Mesenteric fat pad (tissue), 1 donor: Measurements from ENCODE around the gene AMIGO1. TPM values are rescaled to one million over a fixed set of nuclear protein-coding genes. Genes with fewer than 3 reads are reported as not detected.

Experiments
- DNase-seq: peaks from one replicate; pipeline ENCODE4 v3.0.0-alpha.2; 2020; ENCODE audit warnings: low spot score
- total RNA-seq: library from RNA; stranded (reverse); fragmentation: NEBNext Ultra II Directional; extraction: Animal tissue kit (Norgen Biotek cat#: 25700); gene quantifications from one replicate; pipeline ENCODE4 v1.2.1, GENCODE V29; 2021
- donor health status: DM: yes; HTN: yes; CAD: no.

AMIGO1 gene
- total RNA-seq, 1 donor from 2014 or later: 7.4 TPM

DNA sequence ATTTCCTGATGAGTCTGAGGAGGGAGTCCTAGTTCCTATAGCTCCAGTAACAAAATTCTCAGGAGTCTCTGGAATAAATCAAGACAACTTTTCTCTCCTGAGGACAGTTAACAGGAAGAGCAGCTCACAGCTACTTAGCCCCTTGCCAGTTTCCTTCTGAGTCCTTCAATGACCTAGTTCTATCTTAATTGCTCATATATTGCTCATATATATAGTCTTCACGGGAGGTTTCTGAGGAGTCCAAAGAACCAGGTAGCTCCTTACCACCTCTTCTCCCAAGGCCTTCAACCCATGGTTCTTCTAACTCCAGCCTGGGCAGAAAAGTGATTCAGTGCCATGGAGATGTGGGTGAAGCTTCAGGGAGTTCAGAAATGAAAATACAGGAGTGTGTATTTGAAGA lies 4.6 kb downstream of the AMIGO1 start:
- DNase-seq: no peak

DNA sequence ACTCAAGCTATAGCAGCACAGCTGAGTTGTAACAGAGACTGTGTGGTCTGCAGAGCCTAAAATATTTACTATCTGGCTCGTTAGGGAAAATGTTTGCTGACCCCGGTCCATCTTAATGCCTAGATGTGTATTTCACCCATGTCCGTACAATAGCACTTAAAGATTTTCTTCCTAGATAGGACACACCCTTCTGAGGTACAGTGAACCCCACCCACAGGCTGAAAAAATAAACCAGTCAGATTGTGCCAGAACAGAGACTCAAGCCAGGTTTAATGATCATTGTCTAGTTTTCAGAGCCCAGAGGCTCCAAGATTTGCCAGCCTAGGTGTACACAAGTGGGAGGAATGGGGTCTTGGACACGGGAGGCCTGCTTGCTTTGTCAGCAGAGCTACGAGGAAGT lies 5.6 kb downstream of the AMIGO1 start:
- DNase-seq: no peak

DNA sequence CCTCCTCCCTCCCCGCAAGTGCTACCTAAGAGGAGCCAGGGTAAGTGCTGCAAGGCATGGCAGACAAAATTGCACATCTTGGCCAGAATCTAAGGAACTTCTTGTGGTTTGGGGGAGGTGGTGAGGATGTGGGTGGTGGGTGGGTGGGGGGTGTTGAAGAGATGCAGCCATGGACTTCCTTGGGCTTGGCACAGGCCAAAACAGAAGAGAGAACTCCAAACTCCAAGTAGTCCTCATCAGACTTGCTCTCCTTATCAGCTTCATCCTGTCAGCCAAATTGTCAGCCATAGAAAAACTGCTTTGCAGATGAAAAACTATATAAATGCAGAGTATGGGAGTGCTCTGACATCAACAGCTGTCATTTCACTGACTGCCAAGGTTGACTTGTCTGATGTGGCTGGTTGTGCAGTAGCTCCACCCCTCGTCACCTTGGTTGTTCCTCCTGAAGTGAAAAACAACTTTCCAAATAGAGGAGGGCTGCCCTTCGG lies 7.1 kb downstream of the AMIGO1 start:
- DNase-seq: no peak

DNA sequence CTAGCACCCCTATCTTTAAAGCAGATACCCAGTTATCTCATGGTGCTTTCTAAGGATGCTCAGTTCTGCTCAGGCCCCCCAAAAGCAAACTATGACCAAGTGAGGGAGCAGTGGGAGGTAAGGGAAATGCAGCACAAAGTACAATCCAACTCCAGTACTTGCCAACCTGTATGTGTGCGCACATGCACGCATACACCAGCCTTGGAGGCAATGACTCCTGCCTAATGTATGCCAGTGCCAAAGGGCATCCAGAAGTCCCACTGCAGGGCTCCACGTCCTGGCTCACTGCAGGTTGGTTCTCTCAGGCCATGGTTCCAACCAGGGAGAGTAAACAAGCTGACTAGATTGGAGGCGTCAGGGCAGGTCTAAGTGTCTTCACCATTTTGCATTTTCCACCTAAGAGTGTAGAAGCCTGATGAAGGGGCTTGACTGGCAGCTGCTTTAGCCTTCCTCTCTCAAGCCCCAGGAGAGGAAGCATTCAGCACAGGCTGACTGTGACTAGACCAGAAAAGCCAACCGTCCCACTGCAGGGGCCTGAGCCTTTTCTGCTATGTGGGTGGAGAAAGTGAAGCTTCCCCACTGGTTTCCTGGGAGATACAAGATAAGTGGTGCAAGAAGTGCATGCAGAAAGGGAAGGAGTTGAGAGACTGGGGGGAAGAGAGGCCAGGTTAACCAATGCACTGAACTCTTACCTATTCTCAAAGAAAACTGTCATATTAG lies 7.7 kb downstream of the AMIGO1 start:
- no peak for DNase-seq

DNA sequence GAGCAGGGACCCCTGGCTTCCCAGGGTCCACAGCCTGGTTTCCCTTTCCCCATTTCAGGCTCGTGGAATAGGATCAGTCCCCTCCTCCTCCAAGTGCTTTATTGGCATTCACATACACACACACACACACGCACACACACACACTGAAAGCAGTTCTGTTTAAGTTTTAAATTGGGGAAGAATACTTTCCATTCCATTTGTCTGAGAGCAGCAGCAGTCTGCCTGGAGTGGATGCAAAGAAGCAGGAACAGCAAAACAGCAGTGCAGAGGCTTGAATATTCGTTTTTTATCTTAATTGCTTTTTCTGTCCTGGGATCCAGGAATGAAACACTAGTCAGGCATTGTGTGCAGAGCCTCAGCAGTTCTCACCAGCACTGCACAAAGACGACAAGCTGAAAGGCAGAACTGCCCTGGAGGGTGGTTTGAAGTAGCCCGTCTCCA lies 8.6 kb downstream of the AMIGO1 start:
- no peak for DNase-seq

DNA sequence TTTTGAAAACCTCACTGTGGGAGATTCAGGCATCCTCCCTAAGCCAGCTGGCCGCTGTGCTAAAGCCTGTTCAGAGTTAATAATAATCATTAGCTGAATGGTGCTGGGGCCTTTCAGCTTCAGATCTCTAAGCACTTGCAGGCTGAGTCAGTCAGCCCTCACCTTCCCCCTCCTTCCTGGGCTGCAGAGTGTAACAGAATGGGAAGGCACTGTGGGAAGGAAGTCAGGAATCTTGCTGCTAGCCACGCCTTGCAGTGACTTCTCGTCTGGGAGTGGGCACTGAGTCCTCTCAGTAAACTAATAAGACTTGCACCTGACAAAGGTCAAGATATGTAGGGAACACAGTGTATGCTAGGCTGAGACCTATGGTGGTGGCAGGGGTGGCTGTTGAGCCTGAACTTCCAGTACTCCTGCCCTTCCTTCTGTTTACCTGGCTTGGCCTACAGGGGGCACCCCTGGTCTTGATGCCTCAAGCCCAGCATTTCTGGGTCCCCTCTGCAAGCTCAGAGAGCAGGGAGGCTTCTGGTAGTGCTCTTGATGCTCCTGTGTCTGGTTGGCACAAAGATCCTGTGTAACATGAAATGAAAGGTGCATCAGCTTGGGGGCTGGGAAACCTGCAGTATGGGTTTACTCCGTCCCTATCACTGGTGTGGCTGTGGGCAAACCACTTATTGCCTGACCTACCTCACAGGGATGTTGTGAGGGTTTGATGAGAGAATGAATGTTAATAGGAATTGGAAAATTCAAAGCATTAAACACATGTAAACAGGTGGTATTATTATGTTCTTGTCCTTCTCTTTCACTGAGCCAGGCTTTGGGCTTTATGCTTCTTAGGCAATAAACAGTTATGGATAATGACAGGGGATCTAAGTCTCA lies 9.6 kb downstream of the AMIGO1 start:
- no peak for DNase-seq

DNA sequence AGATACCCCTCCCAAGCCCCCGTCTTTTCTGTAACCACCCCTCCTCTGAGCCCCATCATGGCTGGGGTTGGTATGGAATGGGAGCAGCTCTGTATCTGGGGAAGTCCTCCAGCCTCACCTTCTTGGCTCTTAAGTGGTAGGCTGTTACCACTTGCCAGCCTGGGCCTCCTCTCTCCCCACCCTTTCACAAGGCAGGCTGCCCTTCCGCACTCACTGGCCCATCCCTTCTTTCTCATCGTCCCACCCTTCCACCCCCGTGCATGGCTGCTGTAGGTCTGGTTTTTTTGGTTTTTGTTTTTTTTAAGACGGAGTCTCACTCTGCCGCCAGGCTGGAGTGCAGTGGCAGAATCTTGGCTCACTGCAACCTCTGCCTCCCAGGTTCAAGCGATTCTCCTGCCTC lies 10.4 kb downstream of the AMIGO1 start:
- no peak for DNase-seq

DNA sequence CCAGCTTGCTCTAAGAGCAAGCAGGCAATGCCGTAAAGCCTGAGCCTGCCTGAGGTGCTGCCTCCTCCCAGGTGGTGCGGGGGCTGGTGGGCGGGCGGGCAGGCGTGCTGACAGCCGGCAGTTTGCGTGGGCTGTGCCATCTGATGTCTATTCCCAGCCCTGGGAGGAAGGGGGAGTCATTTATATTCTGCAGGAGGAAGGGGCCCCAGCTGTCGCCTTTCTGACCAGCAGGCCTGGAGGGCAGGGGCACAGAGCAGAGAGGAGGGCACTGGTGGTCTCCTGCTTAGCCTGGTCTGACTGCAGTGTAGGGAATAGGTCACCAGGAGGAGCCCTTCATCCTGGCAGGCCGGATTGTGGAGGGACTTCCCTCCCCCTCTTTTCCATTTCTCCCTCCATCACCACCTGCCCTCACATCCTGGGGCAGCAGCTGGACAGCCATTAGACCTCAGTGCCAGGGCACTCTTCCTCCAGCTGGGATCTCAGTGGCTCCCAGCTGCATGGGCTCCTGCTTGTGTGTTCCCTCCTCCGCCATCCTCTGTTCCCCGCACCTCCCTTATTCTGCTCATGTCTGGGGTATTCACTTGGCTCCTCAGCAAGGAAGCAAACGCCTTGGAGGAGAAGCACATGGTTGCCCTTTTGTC lies 11.2 kb downstream of the AMIGO1 start:
- no peak for DNase-seq

DNA sequence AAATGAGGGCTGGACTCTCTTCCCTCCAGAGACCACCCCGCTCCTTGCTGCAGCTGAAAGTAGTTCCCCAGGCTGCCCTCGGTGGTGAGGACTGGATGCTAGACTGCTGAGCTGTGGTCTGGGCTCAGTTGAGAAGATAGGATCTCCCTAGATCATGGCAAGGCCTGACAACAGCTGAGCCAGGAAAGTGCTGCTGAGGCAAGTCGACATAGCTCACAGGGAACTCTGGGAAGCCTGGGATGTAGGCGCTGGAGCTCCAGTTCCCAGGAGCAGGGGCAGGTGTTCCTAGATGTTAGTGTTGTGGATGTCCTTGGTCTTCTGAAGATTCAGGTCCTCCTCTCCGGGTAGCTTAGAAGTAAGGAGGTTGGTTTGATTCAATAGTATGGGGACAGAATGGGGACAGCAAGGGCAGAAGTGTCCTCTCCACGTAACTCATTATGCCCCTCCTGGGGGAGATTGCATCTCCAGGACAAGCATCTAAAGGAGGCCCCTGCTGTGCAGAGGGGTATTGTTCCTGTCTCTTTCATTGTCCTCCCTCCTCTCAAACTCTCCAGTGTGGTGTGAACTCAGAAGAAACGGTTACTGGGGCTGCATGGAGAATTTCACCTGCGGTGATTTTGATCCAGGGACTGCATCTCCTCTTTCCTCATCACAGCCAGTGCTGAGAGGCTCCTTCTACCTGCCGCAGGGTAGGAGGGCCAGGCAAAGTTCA lies 11.9 kb downstream of the AMIGO1 start:
- no peak for DNase-seq

DNA sequence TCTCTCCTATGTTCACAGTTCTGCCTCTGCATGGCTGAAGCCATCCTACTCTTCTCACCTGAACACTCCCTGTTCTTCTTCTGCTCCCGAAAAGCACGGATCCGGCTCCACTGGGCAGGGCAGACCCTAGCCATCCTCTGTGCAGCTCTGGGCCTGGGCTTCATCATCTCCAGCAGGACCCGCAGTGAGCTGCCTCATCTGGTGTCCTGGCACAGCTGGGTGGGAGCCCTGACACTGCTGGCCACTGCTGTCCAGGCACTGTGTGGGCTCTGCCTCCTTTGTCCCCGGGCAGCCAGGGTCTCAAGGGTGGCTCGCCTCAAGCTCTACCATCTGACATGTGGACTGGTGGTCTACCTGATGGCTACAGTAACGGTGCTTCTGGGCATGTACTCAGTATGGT lies 13.8 kb downstream of the AMIGO1 start:
- DNase-seq: no peak

DNA sequence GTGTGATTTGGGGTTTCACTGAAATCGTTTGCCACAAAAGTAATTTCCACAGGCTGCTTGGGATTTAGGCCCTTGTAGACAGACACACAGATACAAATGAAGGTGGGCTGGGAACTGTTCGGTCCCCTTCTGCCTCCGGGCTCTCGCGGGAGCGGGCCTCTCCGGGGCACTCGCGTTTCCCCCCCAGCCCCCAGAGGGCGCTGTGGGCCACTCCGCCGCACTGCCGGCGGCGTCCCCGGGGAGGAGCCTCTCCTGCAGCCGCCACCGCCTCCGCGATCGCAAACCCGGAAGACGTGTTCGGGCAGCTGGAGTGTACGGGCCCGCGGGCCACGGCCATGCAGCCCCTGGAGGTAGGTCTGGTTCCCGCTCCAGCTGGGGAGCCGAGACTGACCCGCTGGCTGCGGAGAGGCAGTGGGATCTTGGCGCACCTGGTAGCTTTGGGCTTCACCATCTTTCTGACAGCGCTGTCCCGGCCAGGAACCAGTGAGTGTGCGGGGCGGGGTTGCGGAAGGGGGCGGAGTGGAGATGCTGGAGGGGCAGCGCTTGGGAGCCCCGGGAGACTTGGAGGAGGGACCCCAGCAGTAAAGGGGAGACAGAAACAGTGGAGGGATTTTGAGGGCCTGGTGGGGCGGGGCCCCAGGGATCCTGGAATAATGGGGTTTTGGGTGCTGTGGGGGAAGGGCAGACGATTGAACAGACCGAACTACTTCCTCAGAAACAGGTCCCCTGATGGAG lies 15.6 kb downstream of the AMIGO1 start, which contains the start of gene CYB561D1:
CYB561D1 (plus strand) TSS at position 290 of the 735 bp plus-strand sequence; CDS start at position 336, 46 bp downstream.
- peak; percentile 96 for DNase-seq

DNA sequence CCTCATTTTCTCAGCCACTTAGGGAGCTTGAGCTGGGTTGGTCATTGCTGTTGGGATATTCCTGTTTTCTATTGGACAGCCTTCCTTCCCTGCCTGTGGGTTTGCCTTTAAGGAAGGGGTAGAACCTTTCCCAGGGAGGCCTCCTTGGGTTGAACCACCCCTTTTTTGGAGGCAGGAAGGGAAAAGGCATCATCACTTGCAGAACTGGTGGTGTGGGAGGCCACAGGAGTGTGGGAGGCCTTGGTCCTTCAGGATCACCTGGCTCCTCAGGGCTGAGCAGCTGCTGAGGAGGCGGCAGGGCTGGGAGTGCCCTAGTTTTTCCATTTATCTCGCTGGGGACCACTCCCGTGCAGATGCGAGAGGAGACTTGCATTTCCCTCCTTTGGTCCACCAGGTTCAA lies 16.3 kb downstream of the AMIGO1 start:
- DNase-seq: no peak

DNA sequence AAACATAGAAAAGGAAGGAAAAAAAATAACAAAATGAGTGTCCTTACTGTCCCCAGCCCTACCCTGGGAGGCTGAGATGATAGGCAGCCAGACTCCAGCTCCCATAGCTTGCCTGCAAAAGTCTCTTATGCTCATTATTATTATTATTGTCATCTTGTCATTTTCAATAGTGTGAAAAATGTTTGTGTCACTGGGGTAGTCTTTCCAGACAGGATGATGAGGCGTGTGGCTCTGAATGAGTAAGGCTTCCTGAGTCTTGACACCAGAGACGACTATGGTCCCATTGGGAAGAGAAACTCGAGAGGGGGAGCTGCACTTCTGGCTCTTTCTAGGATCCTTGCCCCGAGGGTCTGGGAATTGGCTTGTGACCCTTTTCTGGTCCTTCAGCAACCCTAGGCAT lies 16.7 kb downstream of the AMIGO1 start:
- no peak for DNase-seq

DNA sequence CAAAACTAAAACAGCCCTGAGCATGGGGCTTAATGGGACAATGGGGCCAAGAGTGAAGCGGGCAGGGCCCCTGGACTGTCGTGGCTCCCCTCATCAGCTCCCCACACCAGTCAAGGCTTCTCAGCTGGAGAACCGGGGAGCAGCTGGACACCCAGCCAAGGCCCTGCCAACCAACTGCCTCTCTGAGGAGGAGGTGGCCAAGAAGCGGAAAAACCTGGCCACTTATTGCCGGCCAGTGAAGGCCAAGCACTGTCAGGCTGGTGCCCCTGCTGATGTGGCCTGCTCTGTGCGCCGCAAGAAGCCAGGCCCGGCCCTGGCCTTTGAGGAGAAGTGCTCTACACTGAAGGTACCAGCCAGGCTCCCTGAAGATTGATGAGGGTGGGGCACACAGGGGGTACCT lies 18.2 kb downstream of the AMIGO1 start:
- no peak for DNase-seq

DNA sequence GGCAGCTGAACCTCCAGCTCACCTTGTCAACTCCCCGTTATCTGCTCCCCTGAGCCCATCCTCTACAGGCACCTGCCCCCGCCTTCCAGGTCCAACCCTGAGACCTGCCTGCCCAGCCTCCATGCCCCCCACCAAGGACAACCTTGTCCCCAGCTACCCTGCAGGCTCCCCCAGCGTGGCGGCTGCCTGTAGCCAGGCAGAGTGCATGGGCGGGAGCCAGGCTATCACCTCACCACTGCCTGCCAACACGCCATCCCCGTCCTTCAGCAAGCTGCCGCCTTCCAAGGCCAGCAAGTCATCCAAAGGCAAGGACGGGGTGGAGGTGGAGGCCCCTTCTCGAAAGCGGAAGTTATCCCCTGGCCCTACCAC lies 18.6 kb downstream of the AMIGO1 start:
- no peak for DNase-seq

DNA sequence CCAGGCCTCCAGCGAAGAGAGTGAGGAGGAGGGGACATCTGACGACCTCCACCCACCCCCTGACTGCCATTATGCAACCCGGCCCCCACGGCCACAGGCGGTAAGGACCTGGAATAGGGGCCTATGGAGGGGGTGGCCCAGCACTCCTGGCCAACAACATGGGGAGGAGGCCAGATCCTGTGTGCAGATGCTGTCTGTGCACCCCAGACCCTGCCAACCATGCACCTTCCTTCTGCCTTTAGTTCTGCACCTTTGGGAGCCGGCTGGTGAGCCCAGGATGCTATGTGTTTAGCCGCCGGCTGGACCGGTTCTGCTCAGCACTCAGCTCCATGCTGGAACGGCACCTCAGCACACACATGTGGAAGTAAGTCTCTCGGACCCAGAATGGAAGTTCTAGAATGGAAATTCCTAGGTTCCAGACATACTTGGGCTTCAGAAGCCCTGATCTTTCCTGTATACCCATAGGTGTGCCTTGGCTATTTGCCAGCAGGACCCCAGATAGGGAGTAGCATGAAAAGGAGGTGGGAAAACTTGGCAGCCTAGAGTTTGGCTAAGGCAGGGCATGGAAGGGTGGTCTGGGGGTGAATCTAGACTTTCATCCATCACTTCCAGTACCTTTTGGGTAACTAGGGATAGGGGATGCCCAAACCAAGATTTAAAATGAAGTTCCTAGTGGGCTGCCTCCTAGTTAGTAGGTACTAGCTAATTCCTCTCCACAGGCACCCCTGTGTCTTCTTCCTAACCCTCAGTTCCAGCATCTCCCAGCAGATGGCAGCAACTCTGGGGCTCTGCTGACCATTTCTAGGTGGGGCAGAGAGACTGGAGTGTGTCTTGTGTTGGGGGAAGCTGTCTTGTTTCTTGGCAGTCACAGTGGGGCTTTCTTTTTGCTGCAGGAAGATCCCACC lies 19.2 kb downstream of the AMIGO1 start:
- DNase-seq: no peak

DNA sequence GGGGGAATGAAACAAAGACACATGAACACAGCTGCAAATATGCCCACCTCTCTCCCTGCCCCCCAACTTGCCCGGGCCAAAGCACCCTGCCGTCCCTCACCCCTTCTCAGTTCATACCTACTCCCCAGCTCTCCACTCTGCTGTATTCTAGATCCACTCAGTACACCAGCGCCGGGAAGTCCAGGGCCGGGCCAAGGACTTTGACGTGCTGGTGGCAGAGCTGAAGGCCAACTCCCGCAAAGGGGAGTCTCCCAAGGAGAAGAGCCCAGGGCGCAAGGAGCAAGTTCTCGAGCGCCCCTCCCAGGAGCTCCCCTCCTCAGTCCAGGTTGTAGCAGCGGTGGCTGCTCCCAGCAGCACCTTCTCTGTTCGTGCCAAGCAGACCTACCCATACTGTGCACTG lies 20.8 kb downstream of the AMIGO1 start:
- no peak for DNase-seq

DNA sequence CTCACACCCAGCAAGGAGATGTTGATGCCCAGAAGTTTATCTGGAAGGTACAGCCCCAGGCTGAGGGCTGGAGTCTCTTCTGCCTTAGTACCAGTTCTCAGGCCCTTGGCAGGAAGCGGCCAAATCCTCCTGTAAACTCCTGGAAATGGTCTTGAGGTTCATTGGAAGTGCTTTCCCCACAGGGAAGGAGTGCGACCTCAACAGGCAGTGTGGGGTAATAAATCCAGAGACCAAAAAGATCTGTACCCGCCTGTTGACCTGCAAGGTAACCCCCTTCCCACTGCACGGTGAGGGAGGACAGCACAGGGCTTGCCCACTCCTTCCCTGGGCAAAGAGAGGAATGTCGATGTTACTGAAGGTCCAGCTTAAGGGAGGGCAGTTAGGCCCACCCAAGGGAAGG lies 21.3 kb downstream of the AMIGO1 start:
- no peak for DNase-seq

DNA sequence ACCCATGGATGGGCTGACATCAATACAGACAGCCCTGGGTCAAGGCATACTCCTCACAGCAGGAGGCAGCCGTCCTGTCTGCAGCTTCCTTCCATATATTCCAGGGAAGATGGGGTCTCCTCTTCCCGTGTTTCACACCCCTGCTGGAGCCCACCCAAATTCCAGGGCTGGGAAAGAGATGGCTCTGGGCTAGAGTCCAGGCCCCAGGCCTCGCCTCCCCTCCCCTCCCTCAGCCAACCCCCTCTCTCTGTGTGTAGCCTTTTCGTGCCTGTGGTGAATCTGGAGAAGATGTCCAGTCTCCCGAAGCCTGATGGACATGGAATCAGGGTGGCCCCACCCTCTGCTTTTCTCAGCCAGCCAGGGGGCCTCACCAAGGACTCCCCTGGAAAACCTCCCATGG lies 22.3 kb downstream of the AMIGO1 start:
- DNase-seq: no peak

DNA sequence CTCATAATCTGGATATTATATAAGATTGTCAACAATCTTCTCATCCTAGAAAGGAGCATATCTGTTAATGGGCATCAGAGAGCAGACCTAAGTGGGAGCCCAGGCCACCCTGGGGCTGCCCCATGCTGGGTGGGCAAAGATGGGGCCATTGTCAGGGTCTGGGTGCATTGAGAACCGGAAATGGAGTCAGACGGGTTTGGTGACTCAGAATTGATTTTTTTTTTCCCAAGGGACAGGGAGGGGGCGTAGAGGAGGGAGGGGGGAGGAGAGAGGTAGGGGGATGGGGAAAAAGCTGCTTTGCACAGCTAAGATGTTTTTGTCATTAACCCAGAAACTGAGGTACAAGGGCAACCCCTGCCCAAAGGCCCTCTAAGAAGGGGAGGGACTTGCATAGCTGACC lies 24.5 kb downstream of the AMIGO1 start:
- DNase-seq: no peak
